Cerebellar nuclear complex (tissue), 1 donor: ENCODE measurements around the gene IQGAP1.
"Not testable (repeated sequence)": the region's sequence is repeated elsewhere in the genome, so short reads cannot be mapped to it uniquely, and the experiment has no call there.

Experiments used
- DNase-seq, 2 experiments: peaks; one replicate each; lab custom pipeline; 2025; lab: John Stamatoyannopoulos, UW

Gene IQGAP1

GRCh38 chr15:90411176-90411575 is 23.1 kb downstream of the IQGAP1 start:
- DNase-seq: no peak

- no peak for DNase-seq
These were observed 24.5 kb downstream of the IQGAP1 start for GRCh38 chr15:90412356-90413194.

DNA sequence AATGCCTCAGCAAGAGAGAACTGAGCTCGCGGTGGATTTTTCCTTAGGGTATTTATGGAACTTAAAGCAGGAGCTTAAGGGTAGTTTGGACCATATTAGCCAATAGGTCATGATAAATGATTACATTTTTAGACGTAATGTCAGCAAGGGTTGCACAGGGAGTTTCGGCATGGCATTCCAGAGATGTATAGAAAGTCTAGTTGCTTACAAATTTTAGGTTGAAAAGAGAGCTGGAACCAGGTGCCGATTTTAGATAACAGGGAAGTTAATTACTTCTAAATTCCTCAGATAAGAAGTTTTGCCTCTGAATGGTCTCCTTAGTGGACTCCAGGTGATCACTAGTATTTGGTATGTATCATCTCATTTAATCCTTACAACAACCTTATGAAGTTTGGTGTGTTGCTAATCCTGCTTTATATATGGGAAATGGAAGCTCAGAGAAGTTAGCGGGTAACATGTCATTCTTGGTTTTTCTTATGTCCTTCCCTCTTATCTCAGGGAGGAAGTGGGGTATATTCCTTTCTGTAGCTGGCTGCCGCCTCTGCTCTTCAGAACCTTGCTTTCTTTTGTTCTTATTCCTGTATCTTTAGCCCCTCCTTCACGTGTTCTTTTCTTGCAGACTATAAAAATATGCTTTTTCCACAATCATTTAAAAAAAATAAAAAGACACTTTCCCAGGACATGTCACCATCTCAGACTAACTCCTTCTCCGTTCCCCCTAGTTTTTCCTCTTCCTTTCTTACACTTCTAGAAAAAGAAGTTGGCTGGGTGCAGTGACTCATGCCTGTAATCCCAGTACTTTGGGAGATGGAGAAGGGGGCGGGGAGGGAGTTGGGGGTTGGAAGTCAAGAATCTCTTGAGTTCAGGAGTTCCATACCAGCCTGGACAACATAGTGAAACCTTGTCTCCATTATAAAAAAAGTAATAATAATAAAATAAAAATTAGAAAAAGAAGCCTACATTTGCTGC is 25.7 kb downstream of the IQGAP1 start:
- no peak for DNase-seq

DNA sequence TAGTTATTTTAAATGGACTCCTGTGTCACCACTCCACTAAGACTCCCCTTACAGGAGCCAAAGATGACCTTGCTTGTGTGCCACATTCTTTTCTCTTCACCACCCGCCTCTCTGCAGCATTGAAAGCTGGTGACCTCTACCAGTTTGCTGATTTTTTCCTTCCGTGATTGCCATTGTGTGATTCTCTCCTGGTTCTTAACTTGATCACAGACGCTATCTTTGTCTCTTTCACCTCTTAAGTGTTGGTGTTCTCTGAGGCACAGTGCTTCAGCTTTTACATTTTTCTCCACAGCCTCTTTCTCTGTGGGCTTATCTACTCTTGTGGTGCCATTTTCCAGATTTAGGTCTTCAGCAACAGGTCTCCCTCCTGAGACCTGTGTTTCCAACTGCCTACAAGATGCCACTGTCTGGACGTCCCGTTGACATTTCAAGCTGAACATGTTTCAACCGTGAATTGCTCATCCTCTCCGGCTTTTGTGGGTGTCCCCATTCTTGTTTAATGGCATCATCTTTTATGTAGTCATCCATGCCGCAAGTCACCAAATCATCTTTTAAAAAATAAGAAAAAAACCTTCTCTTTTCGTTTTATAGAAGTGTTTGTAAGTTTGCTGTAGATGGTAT is 26.5 kb downstream of the IQGAP1 start:
- DNase-seq: no peak

- not testable (repeated sequence) for DNase-seq
These were observed 28.0 kb downstream of the IQGAP1 start for GRCh38 chr15:90416052-90416451.

- DNase-seq: no peak
These were observed 30.6 kb downstream of the IQGAP1 start for GRCh38 chr15:90418627-90419026.

DNA sequence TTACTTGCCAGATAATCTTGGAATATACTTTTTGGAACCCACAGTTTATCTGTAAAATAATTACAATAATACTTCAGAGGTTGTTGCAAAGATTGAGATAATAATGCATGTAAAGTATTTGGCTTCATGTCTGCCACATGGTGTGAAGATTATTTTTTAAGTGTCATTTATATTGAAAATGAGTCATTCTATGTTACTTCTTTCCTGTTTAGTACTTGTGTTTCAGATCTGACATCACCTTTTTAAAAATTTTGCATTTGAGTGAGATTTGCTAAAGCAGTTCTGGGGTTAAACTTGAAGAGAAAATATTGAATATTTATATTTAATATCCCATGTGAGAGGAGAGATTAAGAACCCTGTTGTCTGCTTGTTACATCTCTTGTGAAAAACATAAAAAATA is 31.2 kb downstream of the IQGAP1 start:
- DNase-seq: no peak

GRCh38 chr15:90419738-90420406 is 31.8 kb downstream of the IQGAP1 start:
- DNase-seq: no peak

DNA sequence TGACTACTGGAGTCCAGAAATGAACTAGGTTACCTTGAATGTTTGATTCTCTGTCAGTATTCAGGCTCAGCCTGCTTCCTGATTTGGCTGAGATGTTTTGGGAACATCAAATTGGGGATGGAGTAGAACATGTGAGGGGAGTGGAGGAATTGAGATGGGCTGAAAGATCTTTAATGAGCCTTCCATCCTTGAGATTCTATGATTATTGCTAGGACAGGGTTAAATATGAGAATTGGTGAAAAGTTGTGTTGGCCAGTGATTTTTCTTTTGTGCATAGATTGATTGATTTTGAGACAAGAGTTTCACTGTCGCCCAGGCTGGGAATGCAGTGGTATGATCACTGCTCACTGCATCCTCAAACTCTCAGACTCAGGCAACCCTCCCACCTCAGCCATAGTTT is 32.4 kb downstream of the IQGAP1 start:
- DNase-seq: no peak

DNA sequence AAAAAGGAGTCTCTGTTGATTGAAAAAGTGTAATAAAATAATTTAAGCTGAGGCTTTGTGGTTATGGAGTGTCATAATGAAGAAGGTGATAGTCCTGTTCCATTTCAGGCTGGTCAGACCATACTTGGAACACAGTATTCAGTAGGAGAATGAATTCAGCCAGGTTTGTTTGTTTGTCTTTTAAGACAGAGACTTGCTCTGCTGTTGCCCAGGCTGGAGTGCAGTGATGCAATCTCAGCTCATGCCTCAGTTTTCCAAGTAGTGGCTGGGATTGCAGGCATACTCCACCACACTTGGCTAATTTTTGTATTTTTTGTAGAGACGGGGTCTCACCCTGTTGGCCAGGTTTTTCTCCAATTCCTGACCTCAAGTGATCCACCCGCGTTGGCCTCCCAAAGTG is 33.5 kb downstream of the IQGAP1 start:
- no peak for DNase-seq

DNA sequence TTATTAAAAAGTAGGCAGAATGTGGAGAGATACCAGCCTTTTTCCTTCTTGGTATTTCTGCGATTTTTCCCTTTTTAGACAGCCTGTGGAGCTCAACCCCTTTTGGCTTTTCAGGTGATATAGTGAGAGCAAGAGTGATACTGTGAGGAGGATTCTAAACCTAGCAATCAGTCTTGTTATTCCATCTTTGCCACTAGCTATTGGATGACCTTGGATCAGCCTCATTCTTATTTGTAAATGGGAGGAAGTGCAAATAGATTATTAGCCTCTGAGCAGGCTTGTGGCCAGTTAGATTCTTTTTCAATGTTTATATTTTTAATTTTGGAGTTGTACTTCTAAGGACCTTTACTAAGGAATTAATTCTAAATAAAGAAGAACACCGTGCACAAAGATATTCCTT is 34.0 kb downstream of the IQGAP1 start:
- no peak for DNase-seq

DNA sequence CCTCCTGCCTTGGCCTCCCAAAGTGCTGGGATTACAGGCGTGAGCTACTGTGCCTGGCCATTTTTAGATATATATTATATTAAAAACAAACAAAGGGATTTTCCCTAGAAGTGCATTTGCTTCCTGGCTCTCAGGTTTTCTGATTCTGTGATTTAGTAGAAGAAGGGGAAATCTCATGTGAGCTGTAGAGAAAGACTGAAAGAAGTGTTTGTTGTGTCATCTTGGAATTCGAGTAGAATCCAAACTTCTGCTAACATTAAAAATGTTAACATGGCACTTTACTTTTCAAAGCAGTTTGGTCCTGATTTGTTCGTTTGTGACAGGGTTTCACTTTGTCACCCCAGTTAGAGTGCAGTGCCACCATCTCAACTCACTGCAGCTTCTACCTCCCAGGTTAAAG is 34.9 kb downstream of the IQGAP1 start:
- no peak for DNase-seq

DNA sequence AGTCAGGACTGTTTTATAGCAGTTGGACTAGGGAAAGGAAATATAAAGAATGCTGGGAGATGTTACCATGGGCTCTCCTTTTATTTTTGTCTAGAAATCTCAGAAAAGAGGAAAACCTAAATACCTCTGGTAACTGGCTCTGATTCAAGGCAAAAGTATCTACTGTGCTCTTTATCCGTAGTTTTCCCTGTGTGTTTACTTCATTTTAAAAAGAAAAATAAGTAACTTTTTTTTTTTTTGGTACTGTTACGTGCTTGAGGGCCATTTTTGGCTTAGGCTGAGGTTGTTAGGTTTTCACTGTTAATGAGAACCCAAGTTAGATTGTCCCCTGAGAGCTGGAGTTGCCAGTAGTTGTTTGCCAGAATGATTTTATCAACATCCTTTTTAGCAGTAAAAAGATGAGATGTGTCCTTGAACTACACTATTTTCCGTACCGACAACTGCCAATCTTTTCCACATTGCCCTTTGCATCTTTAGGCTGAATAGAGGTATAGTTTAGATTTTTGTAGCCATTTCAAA is 35.8 kb downstream of the IQGAP1 start:
- DNase-seq: no peak

GRCh38 chr15:90425726-90426346 is 37.8 kb downstream of the IQGAP1 start:
- no peak for DNase-seq

- no peak for DNase-seq
These were observed 39.1 kb downstream of the IQGAP1 start for GRCh38 chr15:90427185-90427584.

- DNase-seq: no peak
These were observed 44.2 kb downstream of the IQGAP1 start for GRCh38 chr15:90432253-90432652.

- no peak for DNase-seq
These were observed 47.8 kb downstream of the IQGAP1 start for GRCh38 chr15:90435652-90436337.

DNA sequence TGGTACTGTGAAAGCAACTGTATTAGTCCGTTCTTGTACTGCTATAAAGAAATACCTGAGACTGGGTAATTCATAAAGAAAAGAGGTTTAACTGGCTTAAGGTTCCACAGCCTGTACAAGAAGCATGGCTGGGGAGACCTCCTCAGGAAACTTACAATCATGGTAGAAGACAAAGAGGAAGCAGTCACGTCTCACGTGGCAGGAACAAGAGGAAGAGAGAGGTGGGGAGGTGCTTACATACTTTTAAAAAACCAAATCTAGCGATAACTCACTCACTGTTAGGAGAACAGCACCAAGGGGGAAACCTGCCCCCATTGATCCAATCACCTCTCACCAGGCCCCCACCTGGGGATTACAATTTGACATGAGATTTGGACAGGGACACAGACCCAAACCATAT is 48.9 kb downstream of the IQGAP1 start:
- DNase-seq: no peak

DNA sequence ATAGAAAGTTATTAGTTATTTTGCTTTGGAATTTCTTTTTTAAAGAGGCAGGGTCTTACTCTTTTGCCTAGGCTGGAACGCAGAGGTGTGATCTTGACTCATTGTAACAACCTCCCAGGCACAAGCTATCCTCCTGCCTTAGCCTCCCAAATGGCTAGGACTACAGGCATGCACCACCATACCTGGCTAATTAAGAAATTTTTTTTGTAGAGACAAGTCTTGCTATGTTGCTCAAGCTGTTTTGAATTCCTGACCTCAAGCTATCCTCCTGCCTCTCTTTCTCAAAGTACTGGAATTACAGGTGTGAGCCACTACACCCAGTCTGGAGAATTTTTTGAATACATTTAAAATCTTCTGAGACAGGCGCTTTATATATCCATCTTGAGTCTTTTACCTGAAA is 49.5 kb downstream of the IQGAP1 start:
- no peak for DNase-seq

- no peak for DNase-seq
These were observed 51.9 kb downstream of the IQGAP1 start for GRCh38 chr15:90439946-90440345.

GRCh38 chr15:90441027-90441426 is 53.0 kb downstream of the IQGAP1 start:
- DNase-seq: no peak
